Measurements from ENCODE around the gene ADARB2. TPM values are rescaled to one million over a fixed set of nuclear protein-coding genes. Genes with fewer than 3 reads are reported as not detected.

ADARB2 gene
- total and polyA plus RNA-seq, 11 donors, result 0.07 to 1.2 (median 0.28) TPM; not detected in 4

DNA sequence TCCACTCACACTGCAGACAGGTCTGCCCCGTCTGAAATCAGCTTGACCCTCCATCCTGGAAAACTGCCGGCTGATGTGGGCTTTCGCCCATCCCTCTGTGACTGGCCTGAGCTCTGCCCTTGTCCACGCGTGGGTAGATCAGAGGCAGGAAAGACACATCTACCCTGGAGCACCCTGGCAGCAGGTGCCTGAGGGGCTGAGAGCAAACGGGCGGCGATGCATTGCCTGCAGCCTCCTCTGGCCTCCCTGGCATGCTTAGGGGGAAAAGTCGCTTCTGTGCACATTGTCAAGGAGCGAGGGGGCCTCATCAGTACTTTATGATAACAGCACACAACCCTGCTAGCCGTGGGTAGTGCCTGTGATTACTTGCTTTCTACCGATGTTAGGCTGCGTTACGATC is 109.4 kb downstream of the ADARB2 start:
- WGBS, 4 donors, result 71 to 85% (median 72%) methylated on average over 14 of the region's 14 CpGs
- Histone ChIP-seq H3K27me3 (peaks cover 0 to 4% (median 0%) of the 10 kb centered on the region in 9 donors), H3K4me3 (no peak overlapping the region), H3K36me3 (no peaks in the 10 kb centered on the region), H3K27ac (no peak overlapping the region), H3K9me3 (peaks cover 0 to 5% (median 0%) of the 10 kb centered on the region in 12 donors), H3K4me1 (no peaks in the 10 kb centered on the region)
- intact Hi-C loops (cut with DNase I), result no loop called here
- no peak for DNase-seq
- ATAC-seq, result no peak
- TF ChIP-seq, protein P1, sequence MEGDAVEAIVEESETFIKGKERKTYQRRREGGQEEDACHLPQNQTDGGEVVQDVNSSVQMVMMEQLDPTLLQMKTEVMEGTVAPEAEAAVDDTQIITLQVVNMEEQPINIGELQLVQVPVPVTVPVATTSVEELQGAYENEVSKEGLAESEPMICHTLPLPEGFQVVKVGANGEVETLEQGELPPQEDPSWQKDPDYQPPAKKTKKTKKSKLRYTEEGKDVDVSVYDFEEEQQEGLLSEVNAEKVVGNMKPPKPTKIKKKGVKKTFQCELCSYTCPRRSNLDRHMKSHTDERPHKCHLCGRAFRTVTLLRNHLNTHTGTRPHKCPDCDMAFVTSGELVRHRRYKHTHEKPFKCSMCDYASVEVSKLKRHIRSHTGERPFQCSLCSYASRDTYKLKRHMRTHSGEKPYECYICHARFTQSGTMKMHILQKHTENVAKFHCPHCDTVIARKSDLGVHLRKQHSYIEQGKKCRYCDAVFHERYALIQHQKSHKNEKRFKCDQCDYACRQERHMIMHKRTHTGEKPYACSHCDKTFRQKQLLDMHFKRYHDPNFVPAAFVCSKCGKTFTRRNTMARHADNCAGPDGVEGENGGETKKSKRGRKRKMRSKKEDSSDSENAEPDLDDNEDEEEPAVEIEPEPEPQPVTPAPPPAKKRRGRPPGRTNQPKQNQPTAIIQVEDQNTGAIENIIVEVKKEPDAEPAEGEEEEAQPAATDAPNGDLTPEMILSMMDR (IDR thresholded peaks at IDR 0.05), result no peak
- TF ChIP-seq POLR2A (IDR thresholded peaks at IDR 0.05), result no peak

DNA sequence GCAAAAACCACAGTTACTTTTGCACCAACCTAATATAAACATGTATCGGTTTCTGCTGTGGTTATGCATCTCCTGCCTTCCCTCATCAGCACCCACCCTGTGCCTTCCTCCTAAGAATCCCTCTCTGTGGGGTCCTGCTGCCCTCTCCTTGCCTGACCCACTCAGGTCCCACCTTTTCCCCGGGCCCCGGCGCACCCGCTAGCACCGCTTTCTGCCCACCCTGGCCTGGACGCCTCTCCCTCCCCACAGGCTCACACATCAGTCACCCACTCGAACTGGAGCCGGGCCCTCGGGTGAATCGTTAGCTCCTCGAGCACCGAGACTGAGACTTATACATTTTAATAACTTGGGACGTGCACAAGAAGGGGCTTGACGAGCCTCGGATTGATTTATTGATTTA is 110.5 kb downstream of the ADARB2 start:
- 87 to 88% (median 87%) methylated on average over 16 of the region's 16 CpGs for WGBS, 4 donors
- ATAC-seq, result no peak

DNA sequence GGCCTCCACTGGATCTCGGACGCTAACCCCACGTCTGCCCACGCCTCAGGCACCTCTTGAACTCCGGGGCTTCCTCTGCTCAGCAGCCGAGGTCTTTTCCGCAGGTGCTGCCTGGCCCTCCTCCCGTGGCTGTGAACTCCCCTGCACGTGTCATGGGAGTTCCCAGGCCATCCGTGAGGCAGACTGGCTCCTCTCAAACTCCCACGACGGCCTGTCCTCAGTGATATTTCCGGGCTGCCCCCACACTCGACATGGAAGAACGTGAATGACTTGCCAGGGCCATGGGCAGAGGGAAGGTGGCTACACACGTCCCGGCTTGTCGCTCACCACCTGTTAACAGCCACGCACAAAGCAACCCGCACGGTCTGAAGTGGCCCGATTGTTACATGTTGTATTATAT is 110.9 kb downstream of the ADARB2 start:
- ATAC-seq (no peak), DNase-seq (no peak)
- TF ChIP-seq POLR2A (IDR thresholded peaks at IDR 0.05), result no peak
- TF ChIP-seq, protein P1 (IDR thresholded peaks at IDR 0.05), result no peak
- Histone ChIP-seq H3K9me3 (peaks cover 0 to 5% (median 0%) of the 10 kb centered on the region in 12 donors), H3K4me3 (no peak overlapping the region), H3K27ac (no peak overlapping the region), H3K27me3 (peaks cover 0 to 4% (median 0%) of the 10 kb centered on the region in 9 donors), H3K36me3 (no peaks in the 10 kb centered on the region), H3K4me1 (no peaks in the 10 kb centered on the region)
- intact Hi-C loops (cut with DNase I), result no loop called here
- WGBS, 4 donors, result 75 to 79% (median 77%) methylated on average over 22 of the region's 22 CpGs

More for the DNA sequence above, 110.5 kb downstream of the ADARB2 start:
- Histone ChIP-seq H3K27me3 (peaks cover 0 to 4% (median 0%) of the 10 kb centered on the region in 9 donors), H3K4me1 (no peaks in the 10 kb centered on the region), H3K36me3 (no peaks in the 10 kb centered on the region), H3K4me3 (no peak overlapping the region), H3K9me3 (peaks cover 0 to 5% (median 0%) of the 10 kb centered on the region in 12 donors), H3K27ac (no peak overlapping the region)
- TF ChIP-seq, protein P1 (IDR thresholded peaks at IDR 0.05), result no peak
- no peak for TF ChIP-seq POLR2A (IDR thresholded peaks at IDR 0.05)
- DNase-seq, result no peak
- intact Hi-C loops (cut with DNase I), result no loop called here

DNA sequence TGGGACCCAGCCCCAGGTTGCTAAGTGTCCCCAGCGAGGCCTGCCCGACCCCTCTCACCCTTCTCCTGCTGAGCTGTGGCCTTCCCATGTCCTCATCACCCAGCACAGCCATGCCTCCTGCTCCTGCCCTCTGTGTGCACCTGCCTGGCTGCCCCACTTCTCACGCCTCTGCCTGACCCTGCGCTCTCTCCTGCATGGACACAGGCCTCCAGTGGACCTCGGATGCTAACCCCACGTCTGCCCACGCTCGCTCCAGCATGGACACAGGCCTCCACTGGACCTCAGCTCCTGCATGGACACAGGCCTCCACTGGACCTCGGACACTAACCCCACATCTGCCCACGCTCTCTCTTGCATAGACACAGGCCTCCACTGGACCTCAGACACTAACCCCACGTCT is 111.6 kb downstream of the ADARB2 start:
- peaks cover 0 to 4% (median 0%) of the 10 kb centered on the region in 9 donors for H3K27me3 ChIP-seq
- H3K4me1 ChIP-seq, result no peaks in the 10 kb centered on the region
- intact Hi-C loops (cut with DNase I), result no loop called here
- ATAC-seq (no peak), DNase-seq (no peak)
- H3K36me3 ChIP-seq, result no peaks in the 10 kb centered on the region
- H3K9me3 ChIP-seq, result peaks cover 0 to 5% (median 0%) of the 10 kb centered on the region in 12 donors
- no peak overlapping the region for H3K27ac ChIP-seq
- TF ChIP-seq, protein P1 (IDR thresholded peaks at IDR 0.05), result no peak
- no peak for TF ChIP-seq POLR2A (IDR thresholded peaks at IDR 0.05)
- WGBS, 4 donors, result 84 to 88% (median 87%) methylated on average over 10 to 11 of the region's 11 CpGs
- no peak overlapping the region for H3K4me3 ChIP-seq
